Neural progenitor cell (in vitro differentiated cells): ENCODE results near the gene ACVR1. TPM values are rescaled to one million over a fixed set of nuclear protein-coding genes. Genes with fewer than 3 reads are reported as not detected.
A peak's percentile ranks its signal among the peaks of the same experiment; 100 is the strongest.

ENCODE experiments used
- DNase-seq: peaks from one replicate; pipeline ENCODE4 v3.0.0-alpha.2; 2016; ENCODE audit warnings: low spot score
- H2AFZ ChIP-seq: fragments of 200-600 bp; sonication (generic); replicated peaks from 2 replicates; pipeline ENCODE4 v1.6.1; 2016; ENCODE audit warnings: antibody characterized with exemption
- H3F3A ChIP-seq: fragments of 200-600 bp; sonication (generic); 2 replicates; pipeline ENCODE4 v1.6.1; 2016; ENCODE audit warnings: antibody characterized with exemption, low read depth
- H3K27ac ChIP-seq: fragments of 200-600 bp; sonication (generic); 2 replicates; pipeline ENCODE4 v1.5.1; 2016; ENCODE audit warnings: mild to moderate bottlenecking
- H3K27me3 ChIP-seq: fragments of 200-600 bp; sonication (generic); 2 replicates; pipeline ENCODE4 v1.6.1; 2016; ENCODE audit warnings: mild to moderate bottlenecking, moderate library complexity
- H3K36me3 ChIP-seq: fragments of 200-600 bp; sonication (generic); 2 replicates; pipeline ENCODE4 v1.5.1; 2016
- H3K4me1 ChIP-seq: fragments of 200-600 bp; sonication (generic); 2 replicates; pipeline ENCODE4 v1.6.1; 2016; ENCODE audit warnings: mixed run types
- H3K4me2 ChIP-seq: fragments of 200-600 bp; sonication (generic); 2 replicates; pipeline ENCODE4 v1.6.1; 2016
- H3K4me3 ChIP-seq: fragments of 200-600 bp; sonication (generic); 2 replicates; pipeline ENCODE4 v1.5.1; 2016
- H3K79me2 ChIP-seq: fragments of 200-600 bp; sonication (generic); 2 replicates; pipeline ENCODE4 v1.6.1; 2016; ENCODE audit warnings: low read depth
- H3K9ac ChIP-seq: fragments of 200-600 bp; sonication (generic); 2 replicates; pipeline ENCODE4 v1.6.1; 2016
- H3K9me3 ChIP-seq: fragments of 200-600 bp; sonication (generic); 2 replicates; pipeline ENCODE4 v1.5.1; 2016; ENCODE audit warnings: low read depth
- H4K20me1 ChIP-seq: fragments of 200-600 bp; sonication (generic); 2 replicates; pipeline ENCODE4 v1.6.1; 2016; ENCODE audit warnings: low read depth
- H3K27ac Mint-ChIP-seq: 3 replicates; pipeline ENCODE4 v1.8.0; 2021; ENCODE audit warnings: mixed read lengths
- H3K27me3 Mint-ChIP-seq: 2 replicates; pipeline ENCODE4 v1.8.0; 2022; ENCODE audit warnings: low read depth, mild to moderate bottlenecking, inconsistent platforms, moderate library complexity, mixed read lengths; ENCODE audit not compliant: insufficient read depth
- H3K36me3 Mint-ChIP-seq: 3 replicates; pipeline ENCODE4 v1.8.0; 2021; ENCODE audit warnings: mixed read lengths
- H3K4me1 Mint-ChIP-seq: 3 replicates; pipeline ENCODE4 v1.8.0; 2021; ENCODE audit warnings: mixed read lengths
- H3K4me3 Mint-ChIP-seq: 3 replicates; pipeline ENCODE4 v1.8.0; 2021; ENCODE audit warnings: mild to moderate bottlenecking, moderate library complexity, mixed read lengths
- H3K9me3 Mint-ChIP-seq: 3 replicates; pipeline ENCODE4 v1.8.0; 2020; ENCODE audit warnings: mixed read lengths
- CTCF ChIP-seq: fragments of 200-600 bp; sonication (generic); IDR thresholded peaks from 2 replicates; pipeline ENCODE4 v1.5.1; 2017; ENCODE audit warnings: antibody characterized with exemption, mild to moderate bottlenecking
- EZH2 ChIP-seq: fragments of 200-600 bp; sonication (generic); IDR thresholded peaks from 2 replicates; pipeline ENCODE4 v1.6.1; 2017; ENCODE audit warnings: antibody characterized with exemption, mild to moderate bottlenecking, moderate library complexity
- EZH2phosphoT487 ChIP-seq: fragments of 200-600 bp; sonication (generic); IDR thresholded peaks from 2 replicates; pipeline ENCODE4 v1.6.1; 2017; ENCODE audit warnings: antibody characterized with exemption
- total RNA-seq: library from RNA; depleted of rRNA; stranded (reverse); fragments of >200 nt; gene quantifications from 2 replicates; pipeline ENCODE4 v1.2.3, GENCODE V29; 2015; ENCODE audit warnings: low replicate concordance

Gene ACVR1
- total RNA-seq, 1 donor from 2014 or later, result 14.0 TPM

DNA sequence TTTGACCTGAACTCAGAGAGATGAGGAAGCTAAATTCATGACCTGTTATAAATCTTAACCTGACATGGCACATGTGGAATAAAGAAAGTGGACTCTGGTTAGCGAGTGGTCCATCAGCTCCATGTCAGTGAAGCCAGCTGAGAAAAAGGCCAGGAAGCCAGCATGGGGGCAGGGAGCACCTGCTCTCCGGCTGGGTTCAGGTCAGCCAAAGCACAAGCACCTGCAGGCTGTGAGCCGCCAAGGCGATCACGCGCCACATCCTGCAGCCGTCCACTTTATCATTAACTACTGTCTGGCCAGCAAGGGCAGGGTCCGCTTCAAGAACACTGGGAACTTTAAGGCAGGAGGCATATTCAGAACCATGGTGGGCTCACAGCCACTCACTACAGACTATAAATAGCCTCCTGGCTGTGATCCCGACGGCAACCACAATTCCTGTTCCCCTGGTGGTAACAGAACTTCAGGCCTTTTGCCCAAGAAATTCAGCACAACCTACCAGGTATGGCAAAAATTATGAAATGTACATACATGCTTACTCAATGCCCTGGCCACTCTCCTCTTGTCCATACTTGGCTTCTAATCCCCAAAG is 35.5 kb downstream of the ACVR1 start:
- Histone ChIP-seq H3K27ac (no peak overlapping the region), H3K9ac (no peak overlapping the region), H2AFZ (no peak overlapping the region), H3K4me1 (peaks cover 49% of the 10 kb centered on the region), H3K4me3 (no peak overlapping the region), H3K27me3 (no peaks in the 10 kb centered on the region), H3K36me3 (no peaks in the 10 kb centered on the region), H3F3A (peaks cover 33% of the 10 kb centered on the region), H3K79me2 (peaks cover 67% of the 10 kb centered on the region), H3K4me2 (peak overlapping the region; percentile 74), H3K9me3 (no peaks in the 10 kb centered on the region), H4K20me1 (peaks cover 82% of the 10 kb centered on the region)
- Mint-ChIP-seq H3K4me3 (no peak overlapping the region), H3K9me3 (no peaks in the 10 kb centered on the region), H3K4me1 (peaks cover 59% of the 10 kb centered on the region), H3K27ac (no peak overlapping the region), H3K36me3 (peaks cover 1% of the 10 kb centered on the region), H3K27me3 (peaks cover 2% of the 10 kb centered on the region)
- TF ChIP-seq CTCF (no peak), EZH2 (no peak), EZH2phosphoT487 (no peak)
- no peak for DNase-seq

- H3K79me2 ChIP-seq, result peaks cover 71% of the 10 kb centered on the region
- no peak overlapping the region for H3K9ac ChIP-seq
- no peak overlapping the region for H3K27ac ChIP-seq
- Mint-ChIP-seq H3K4me1 (peaks cover 57% of the 10 kb centered on the region), H3K36me3 (peaks cover 1% of the 10 kb centered on the region), H3K9me3 (no peaks in the 10 kb centered on the region), H3K27ac (no peak overlapping the region), H3K4me3 (peak overlapping the region; percentile 71), H3K27me3 (peaks cover 2% of the 10 kb centered on the region)
- H3K4me2 ChIP-seq, result peak overlapping the region; percentile 74
- H3K27me3 ChIP-seq, result no peaks in the 10 kb centered on the region
- TF ChIP-seq EZH2phosphoT487, result no peak
- no peak for TF ChIP-seq CTCF
- no peak for TF ChIP-seq EZH2
- H3K4me1 ChIP-seq, result peaks cover 53% of the 10 kb centered on the region
- H4K20me1 ChIP-seq, result peaks cover 81% of the 10 kb centered on the region
- H3K36me3 ChIP-seq, result no peaks in the 10 kb centered on the region
- H3K9me3 ChIP-seq, result no peaks in the 10 kb centered on the region
- H3F3A ChIP-seq, result peaks cover 33% of the 10 kb centered on the region
- peak; percentile 43 for DNase-seq
- H3K4me3 ChIP-seq, result peak overlapping the region; percentile 24
- no peak overlapping the region for H2AFZ ChIP-seq
Measured at GRCh38 chr2:157839822-157840221, 36.3 kb downstream of the ACVR1 start.

GRCh38 chr2:157839162-157839801 is 36.8 kb downstream of the ACVR1 start:
- peaks cover 69% of the 10 kb centered on the region for H3K79me2 ChIP-seq
- DNase-seq, result peak; percentile 95
- H3K4me2 ChIP-seq, result peak overlapping the region; percentile 74
- Mint-ChIP-seq H3K4me1 (peaks cover 56% of the 10 kb centered on the region), H3K27me3 (peaks cover 2% of the 10 kb centered on the region), H3K9me3 (no peaks in the 10 kb centered on the region), H3K4me3 (peak overlapping the region; percentile 71), H3K36me3 (peaks cover 1% of the 10 kb centered on the region), H3K27ac (no peak overlapping the region)
- no peak overlapping the region for H3K9ac ChIP-seq
- H3K27me3 ChIP-seq, result no peaks in the 10 kb centered on the region
- no peak overlapping the region for H2AFZ ChIP-seq
- H4K20me1 ChIP-seq, result peaks cover 76% of the 10 kb centered on the region
- H3K36me3 ChIP-seq, result no peaks in the 10 kb centered on the region
- no peak overlapping the region for H3K27ac ChIP-seq
- H3K4me1 ChIP-seq, result peaks cover 53% of the 10 kb centered on the region
- H3K4me3 ChIP-seq, result peak overlapping the region; percentile 24
- H3F3A ChIP-seq, result peaks cover 33% of the 10 kb centered on the region
- no peaks in the 10 kb centered on the region for H3K9me3 ChIP-seq
- no peak for TF ChIP-seq EZH2
- TF ChIP-seq CTCF, result no peak
- no peak for TF ChIP-seq EZH2phosphoT487
